GM12878 (cell line): ENCODE data around the gene BMAL1. TPM values are rescaled to one million over a fixed set of nuclear protein-coding genes. Genes with fewer than 3 reads are reported as not detected.

Experiments used
- ATAC-seq: fragments of 200-7000 bp; cut with Tn5 transposase; 3 replicates; pipeline ENCODE4 v1.9.1; 2020; ENCODE audit warnings: mild to moderate bottlenecking, moderate library complexity
- BruUV-seq: library from RNA; stranded (reverse); fragments of 400-500 nt; replicated peaks from 2 replicates; lab custom pipeline; 2021; lab: Mats Ljungman, UMichigan
- CTCF ChIA-PET: fragments of 300-600 bp; sonication (Branson Sonifier 250); formaldehyde crosslinking; extraction: SDS; loops from one replicate; lab custom pipeline; 2021; ENCODE audit warnings: inconsistent platforms; lab: Yijun Ruan, JAX
- POLR2A ChIA-PET: fragments of 350-600 bp; formaldehyde crosslinking; extraction: SDS; loops from one replicate; lab custom pipeline; 2021; ENCODE audit warnings: inconsistent platforms; lab: Charles Lee
- RAD21 ChIA-PET: fragments of 300-600 bp; sonication (Branson Sonifier 250); formaldehyde crosslinking; loops from one replicate; lab custom pipeline; 2023; ENCODE audit warnings: antibody characterized with exemption; ENCODE audit not compliant: unreplicated experiment; lab: Charles Lee
- SMC1A ChIA-PET: fragments of 300-600 bp; sonication (Branson Sonifier 250); formaldehyde crosslinking; loops from one replicate; lab custom pipeline; 2023; ENCODE audit not compliant: unreplicated experiment, uncharacterized antibody; lab: Charles Lee
- DNase-seq: peaks from one replicate; pipeline ENCODE4 v3.0.0-alpha.2; 2011; ENCODE audit warnings: low read depth, low spot score
- FAIRE-seq: peaks from 3 replicates; lab custom pipeline; 2011; peaks lifted over from hg19 to GRCh38; lab: Jason Lieb, UNC
- H2AFZ ChIP-seq: 2 replicates; pipeline ENCODE4 v1.6.0; 2011; ENCODE audit warnings: low read depth, low read length, control low read depth; ENCODE audit not compliant: control insufficient read depth
- H3K27ac ChIP-seq: 2 replicates; pipeline ENCODE4 v1.5.1; 2011; ENCODE audit warnings: control low read depth; ENCODE audit not compliant: control insufficient read depth, insufficient read depth
- H3K27me3 ChIP-seq, 2 experiments: replicated peaks in 1 of 2; 2 replicates each; pipeline versions ENCODE4 v1.6.0 to v1.6.1; 2011; ENCODE audit warnings: low read length in 1 of 2; ENCODE audit not compliant: control insufficient read depth in 2 of 2, insufficient read depth in 2 of 2
- H3K36me3 ChIP-seq, 2 experiments: 2 replicates each; pipeline ENCODE4 v1.5.1; 2011; ENCODE audit warnings: low read length in 1 of 2; ENCODE audit not compliant: control insufficient read depth in 2 of 2, insufficient read depth in 2 of 2
- H3K4me1 ChIP-seq: 2 replicates; pipeline ENCODE4 v1.6.1; 2011; ENCODE audit warnings: mild to moderate bottlenecking, low read length, moderate library complexity, mixed read lengths; ENCODE audit not compliant: control insufficient read depth, insufficient read depth
- H3K4me2 ChIP-seq: 2 replicates; pipeline ENCODE4 v1.6.0; 2011; ENCODE audit warnings: control low read depth; ENCODE audit not compliant: control insufficient read depth, insufficient read depth
- H3K4me3 ChIP-seq: fragments of 200-600 bp; sonication (generic); 2 replicates; pipeline ENCODE4 v1.5.1; 2016
- H3K79me2 ChIP-seq: 2 replicates; pipeline ENCODE4 v1.6.0; 2011; ENCODE audit warnings: low read length; ENCODE audit not compliant: control insufficient read depth, insufficient read depth
- H3K9ac ChIP-seq: 2 replicates; pipeline ENCODE4 v1.8.0; 2011; ENCODE audit warnings: low read length, control low read depth, mixed read lengths; ENCODE audit not compliant: control insufficient read depth, insufficient read depth
- H3K9me3 ChIP-seq: replicated peaks from 3 replicates; pipeline ENCODE4 v1.5.1; 2011; ENCODE audit warnings: mild to moderate bottlenecking, low read length; ENCODE audit not compliant: control insufficient read depth, insufficient read depth
- H4K20me1 ChIP-seq: 2 replicates; pipeline ENCODE4 v1.6.0; 2011; ENCODE audit not compliant: control insufficient read depth, insufficient read depth
- ASH2L ChIP-seq: fragments of 300-600, 200-600 bp; sonication (generic); IDR thresholded peaks from 2 replicates; pipeline ENCODE4 v1.6.1; 2017; ENCODE audit warnings: low read depth, mild to moderate bottlenecking, borderline replicate concordance
- CBFB ChIP-seq: IDR thresholded peaks from 2 replicates; pipeline ENCODE4 v1.6.1; 2016; ENCODE audit warnings: antibody characterized with exemption, low read depth
- CREM ChIP-seq: IDR thresholded peaks from 2 replicates; pipeline ENCODE4 v1.6.1; 2014; ENCODE audit warnings: antibody characterized with exemption, low read depth
- MEF2B ChIP-seq: fragments of 450-650 bp; IDR thresholded peaks from 2 replicates; pipeline ENCODE4 v1.6.1; 2018; ENCODE audit warnings: mild to moderate bottlenecking, moderate library complexity; ENCODE audit not compliant: partially characterized antibody, poor library complexity, severe bottlenecking
- NBN ChIP-seq: fragments of 450-650 bp; IDR thresholded peaks from 2 replicates; pipeline ENCODE4 v1.6.1; 2016
- NR2F1 ChIP-seq: fragments of 450-650 bp; conservative IDR thresholded peaks from 2 replicates; pipeline ENCODE4 v1.6.1; 2017; ENCODE audit warnings: mild to moderate bottlenecking
- RAD21 ChIP-seq: IDR thresholded peaks from 2 replicates; pipeline ENCODE4 v1.6.1; 2011; ENCODE audit warnings: mild to moderate bottlenecking, low read depth, low read length, moderate library complexity; ENCODE audit not compliant: insufficient read depth
- SMARCA5 ChIP-seq: fragments of 450-650 bp; IDR thresholded peaks from 2 replicates; pipeline ENCODE4 v1.6.1; 2017; ENCODE audit warnings: mild to moderate bottlenecking
- SMC3 ChIP-seq: IDR thresholded peaks from 2 replicates; pipeline ENCODE4 v1.6.1; 2011; ENCODE audit warnings: low read length, improper control_type of control experiment, borderline replicate concordance
- YY1 ChIP-seq: IDR thresholded peaks from 2 replicates; pipeline ENCODE4 v1.6.1; 2011; ENCODE audit warnings: low read depth, mild to moderate bottlenecking, low read length
- WGBS: methylation state at CpG from one replicate; pipeline ENCODE4 v1.1.6; 2016; ENCODE audit warnings: low lambda C conversion rate; ENCODE audit not compliant: insufficient replicate concordance, insufficient coverage; ENCODE audit errors: missing lambda C conversion rate; 5-methylcytosine and 5-hydroxymethylcytosine counted together
- in situ Hi-C: fragments of 300-500 bp; cut with MboI; formaldehyde crosslinking; loops from 9 replicates; pipeline ENCODE4 v1.14.3; 2018; ENCODE audit warnings: mixed read lengths
- intact Hi-C: fragments of 100-400 bp; cut with micrococcal nuclease; formaldehyde crosslinking; loops from one replicate; pipeline ENCODE4 v1.14.2; 2022; ENCODE audit not compliant: unreplicated experiment
- polyA plus RNA-seq, 11 experiments: library from polyadenylated mRNA; depleted of rRNA in 4 of 11; unstranded in 6 of 11; stranded (reverse) in 5 of 11; fragments of >200 nt; fragmentation: Nextera tagmentation in 4 of 11; fragmentation: Illumina TruSeq in 1 of 11; extraction: Ambion mirVana in 4 of 11; extraction: Trizol in 1 of 11; gene quantifications; 1 replicate in 1 of 11; 2 replicates in 10 of 11; pipeline versions ENCODE4 v1.2.1 to v1.2.3, GENCODE V29; 2011 to 2016; ENCODE audit warnings: inconsistent platforms in 2 of 11, missing spikeins in 2 of 11, low read depth in 1 of 11
- total RNA-seq, 4 experiments: library from RNA; depleted of rRNA in 3 of 4; stranded (reverse); fragments of >200 nt in 3 of 4; fragmentation: Illumina TruSeq in 1 of 4; extraction: Trizol in 1 of 4; gene quantifications; 2 replicates each; pipeline versions ENCODE4 v1.2.1 to v1.2.3, GENCODE V29; 2013 to 2021
- TF ChIP-seq, protein P1 (sequence below), 3 experiments: IDR thresholded peaks in 2 of 3; conservative IDR thresholded peaks in 1 of 3; 2 replicates each; pipeline ENCODE4 v1.5.1; 2011; ENCODE audit warnings: low read depth in 3 of 3, low read length in 3 of 3, mild to moderate bottlenecking in 3 of 3, control low read depth in 2 of 3, moderate library complexity in 2 of 3, inconsistent platforms in 1 of 3, mixed read lengths in 1 of 3; ENCODE audit not compliant: control insufficient read depth in 2 of 3, insufficient read depth in 1 of 3; ENCODE audit errors: extremely low read depth in 1 of 3

Gene BMAL1
- total and polyA plus RNA-seq, 10 of the 15 experiments (the other 5 are each of a cell fraction or from before 2014, with no cell fraction given) = 3.5 to 40.6 (median 13.6) TPM

DNA sequence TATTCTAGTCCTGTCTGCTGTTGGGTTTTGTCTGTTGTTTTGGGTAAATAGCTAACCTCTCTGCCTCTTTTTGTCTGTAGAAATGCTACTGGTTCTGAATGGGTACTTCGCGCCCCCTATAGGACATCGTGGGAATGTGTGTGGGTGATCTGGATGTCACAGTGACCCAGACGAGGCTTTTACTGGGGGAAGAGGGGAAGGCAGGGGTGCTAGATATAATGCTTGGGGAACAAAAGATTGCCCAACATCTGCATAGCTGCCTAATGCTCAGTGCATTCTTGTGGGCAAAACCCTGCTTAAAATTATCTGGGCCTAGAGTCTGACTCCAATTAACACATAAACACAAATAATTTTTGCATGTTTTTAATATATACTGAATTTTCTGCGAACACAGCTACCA is 57.7 kb downstream of the BMAL1 start:
- BruUV-seq = no TSS peak
- Histone ChIP-seq H3K79me2 (peaks cover 17% of the 10 kb centered on the region), H2AFZ (no peak overlapping the region), H3K9ac (no peak overlapping the region), H3K4me2 (no peak overlapping the region), H3K4me1 (peaks cover 39% of the 10 kb centered on the region), H4K20me1 (peaks cover 5% of the 10 kb centered on the region; the same call in 1 of the 2 replicates), H3K27me3 (no peaks in the 10 kb centered on the region), H3K9me3 (no peaks in the 10 kb centered on the region), H3K4me3 (no peak overlapping the region), H3K36me3 (no peaks in the 10 kb centered on the region; a peak in 2 of 4 replicates), H3K27ac (no peak overlapping the region)
- intact Hi-C loops (loop anchor here (2.0 to 10.0 kb wide), 6 partner anchors 49 to 329 kb away; partner anchors contain the start of gene FAR1), in situ Hi-C loops (no loop called here)
- POLR2A ChIA-PET = interaction anchor here (0.5 to 5.0 kb wide), 8 partner anchors 8 to 83 kb away, joined by 3 to 20 read pairs (median 4); no protein-coding TSS in a partner anchor
- RAD21 ChIA-PET = interaction anchor here (1.0 to 10.7 kb wide), 22 partner anchors 9 to 157 kb away, joined by 3 to 171 read pairs (median 6); no protein-coding TSS in a partner anchor
- DNase-seq (no peak), FAIRE-seq (no peak), ATAC-seq (peak; percentile 45)
- 20% methylated on average over 5 of the region's 5 CpGs for WGBS
- SMC1A ChIA-PET = interaction anchor here (0.6 to 15.7 kb wide), 33 partner anchors 8 to 977 kb away, joined by 3 to 226 read pairs (median 11); no protein-coding TSS in a partner anchor
- CTCF ChIA-PET = interaction anchor here (0.6 to 10.4 kb wide), 45 partner anchors 9 to 372 kb away, joined by 3 to 253 read pairs (median 5); no protein-coding TSS in a partner anchor
- TF ChIP-seq SMC3 (peak; percentile 54; the same call in 1 of the 2 replicates), CBFB (no peak), YY1 (peak; percentile 26; the same call in 1 of the 2 replicates), SMARCA5 (0 out of 2 replicates have a peak, but pooled peaks have one; percentile 31), ASH2L (no peak), RAD21 (peak; percentile 87), NR2F1 (no peak), MEF2B (no peak), CREM (0 out of 2 replicates have a peak, but pooled peaks have one; percentile 10), NBN (peak; percentile 46; the same call in 1 of the 2 replicates)
- TF ChIP-seq, protein P1, sequence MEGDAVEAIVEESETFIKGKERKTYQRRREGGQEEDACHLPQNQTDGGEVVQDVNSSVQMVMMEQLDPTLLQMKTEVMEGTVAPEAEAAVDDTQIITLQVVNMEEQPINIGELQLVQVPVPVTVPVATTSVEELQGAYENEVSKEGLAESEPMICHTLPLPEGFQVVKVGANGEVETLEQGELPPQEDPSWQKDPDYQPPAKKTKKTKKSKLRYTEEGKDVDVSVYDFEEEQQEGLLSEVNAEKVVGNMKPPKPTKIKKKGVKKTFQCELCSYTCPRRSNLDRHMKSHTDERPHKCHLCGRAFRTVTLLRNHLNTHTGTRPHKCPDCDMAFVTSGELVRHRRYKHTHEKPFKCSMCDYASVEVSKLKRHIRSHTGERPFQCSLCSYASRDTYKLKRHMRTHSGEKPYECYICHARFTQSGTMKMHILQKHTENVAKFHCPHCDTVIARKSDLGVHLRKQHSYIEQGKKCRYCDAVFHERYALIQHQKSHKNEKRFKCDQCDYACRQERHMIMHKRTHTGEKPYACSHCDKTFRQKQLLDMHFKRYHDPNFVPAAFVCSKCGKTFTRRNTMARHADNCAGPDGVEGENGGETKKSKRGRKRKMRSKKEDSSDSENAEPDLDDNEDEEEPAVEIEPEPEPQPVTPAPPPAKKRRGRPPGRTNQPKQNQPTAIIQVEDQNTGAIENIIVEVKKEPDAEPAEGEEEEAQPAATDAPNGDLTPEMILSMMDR (IDR thresholded peaks at IDR 0.05 in 2 of 3, conservative IDR thresholded peaks at IDR 0.05 in 1 of 3; ENCODE audit: control insufficient read depth in 2 of 3, extremely low read depth in 1 of 3, insufficient read depth in 1 of 3, low read depth in 3 of 3, low read length in 3 of 3) = peak; percentile 83 to 89 (median 85)
